A673 (cell line): Measurements from ENCODE around the gene AGRN. TPM values are rescaled to one million over a fixed set of nuclear protein-coding genes. Genes with fewer than 3 reads are reported as not detected.
A peak's percentile ranks its signal among the peaks of the same experiment; 100 is the strongest.

ENCODE experiments used
- BruUV-seq: library from RNA; stranded (reverse); fragments of 400-500 nt; replicated peaks from 2 replicates; lab custom pipeline; 2021; lab: Mats Ljungman, UMichigan
- CTCF ChIA-PET: fragments of 300-600 bp; sonication (Branson Sonifier 250); formaldehyde crosslinking; loops from one replicate; lab custom pipeline; 2022; ENCODE audit warnings: antibody characterized with exemption; lab: Charles Lee
- POLR2A ChIA-PET: fragments of 300-600 bp; sonication (Branson Sonifier 250); formaldehyde crosslinking; loops from one replicate; lab custom pipeline; 2022; ENCODE audit warnings: antibody characterized with exemption; ENCODE audit not compliant: low non-redundant PET; lab: Charles Lee
- DNase-seq: peaks from one replicate; pipeline ENCODE4 v3.0.0-alpha.2; 2015; ENCODE audit warnings: low spot score
- H3K27ac ChIP-seq: fragments of 200-600 bp; sonication (generic); 2 replicates; pipeline ENCODE4 v1.5.1; 2016; ENCODE audit warnings: mixed run types, low read depth, mild to moderate bottlenecking, mixed read lengths, antibody characterized with exemption, low read length; ENCODE audit not compliant: poor library complexity, severe bottlenecking
- H3K27me3 ChIP-seq: fragments of 200-600 bp; sonication (generic); replicated peaks from 2 replicates; pipeline ENCODE4 v1.6.1; 2017; ENCODE audit warnings: mixed run types, low read depth, mild to moderate bottlenecking, mixed read lengths, antibody characterized with exemption, low read length; ENCODE audit not compliant: insufficient read depth, poor library complexity
- H3K36me3 ChIP-seq: fragments of 200-600 bp; sonication (generic); 2 replicates; pipeline ENCODE4 v1.6.1; 2016; ENCODE audit warnings: mixed run types, mild to moderate bottlenecking, mixed read lengths, antibody characterized with exemption, low read length; ENCODE audit not compliant: insufficient read depth, poor library complexity, severe bottlenecking
- H3K4me1 ChIP-seq: fragments of 200-600 bp; sonication (generic); 2 replicates; pipeline ENCODE4 v1.6.1; 2017; ENCODE audit warnings: mixed run types, mild to moderate bottlenecking, mixed read lengths, antibody characterized with exemption, low read length; ENCODE audit not compliant: insufficient read depth, poor library complexity, severe bottlenecking
- H3K4me3 ChIP-seq: fragments of 200-600 bp; sonication (generic); 2 replicates; pipeline ENCODE4 v1.5.1; 2016; ENCODE audit warnings: low read depth, mixed run types, mild to moderate bottlenecking, mixed read lengths, low read length; ENCODE audit not compliant: poor library complexity, severe bottlenecking
- H3K9me3 ChIP-seq: fragments of 200-600 bp; sonication (generic); 2 replicates; pipeline ENCODE4 v1.6.1; 2016; ENCODE audit warnings: mixed run types, low read depth, mild to moderate bottlenecking, mixed read lengths, antibody characterized with exemption, low read length; ENCODE audit not compliant: poor library complexity, severe bottlenecking
- EZH2 ChIP-seq: fragments of 200-600 bp; sonication (generic); IDR thresholded peaks from 2 replicates; pipeline ENCODE4 v1.6.1; 2017; ENCODE audit warnings: borderline replicate concordance, low read depth, mild to moderate bottlenecking, mixed read lengths, antibody characterized with exemption, low read length; ENCODE audit not compliant: poor library complexity, severe bottlenecking
- intact Hi-C: fragments of 100-400 bp; cut with micrococcal nuclease; formaldehyde crosslinking; loops from one replicate; pipeline ENCODE4 v1.10.0; 2022; ENCODE audit not compliant: unreplicated experiment
- total RNA-seq: library from RNA; stranded (reverse); gene quantifications from 2 replicates; pipeline ENCODE4 v1.2.3, GENCODE V29; 2021
- TF ChIP-seq, protein P1 (sequence below): fragments of 300-800, 200-600 bp; sonication (generic); conservative IDR thresholded peaks from 2 replicates; pipeline ENCODE4 v1.5.1; 2017; ENCODE audit warnings: low read depth, mild to moderate bottlenecking, antibody characterized with exemption, low read length, moderate library complexity, mixed read lengths

The AGRN gene
- total RNA-seq, 1 experiment from 2014 or later, result 151 TPM

- intact Hi-C loops, result no loop called here
- ChIA-PET CTCF (no interaction called here), POLR2A (no interaction called here)
- Histone ChIP-seq H3K27ac (no peak overlapping the region), H3K4me1 (no peaks in the 10 kb centered on the region), H3K4me3 (no peak overlapping the region), H3K9me3 (no peaks in the 10 kb centered on the region), H3K36me3 (peaks cover 25% of the 10 kb centered on the region), H3K27me3 (no peaks in the 10 kb centered on the region)
- DNase-seq, result no peak
- BruUV-seq, result no TSS peak
- TF ChIP-seq, protein P1, sequence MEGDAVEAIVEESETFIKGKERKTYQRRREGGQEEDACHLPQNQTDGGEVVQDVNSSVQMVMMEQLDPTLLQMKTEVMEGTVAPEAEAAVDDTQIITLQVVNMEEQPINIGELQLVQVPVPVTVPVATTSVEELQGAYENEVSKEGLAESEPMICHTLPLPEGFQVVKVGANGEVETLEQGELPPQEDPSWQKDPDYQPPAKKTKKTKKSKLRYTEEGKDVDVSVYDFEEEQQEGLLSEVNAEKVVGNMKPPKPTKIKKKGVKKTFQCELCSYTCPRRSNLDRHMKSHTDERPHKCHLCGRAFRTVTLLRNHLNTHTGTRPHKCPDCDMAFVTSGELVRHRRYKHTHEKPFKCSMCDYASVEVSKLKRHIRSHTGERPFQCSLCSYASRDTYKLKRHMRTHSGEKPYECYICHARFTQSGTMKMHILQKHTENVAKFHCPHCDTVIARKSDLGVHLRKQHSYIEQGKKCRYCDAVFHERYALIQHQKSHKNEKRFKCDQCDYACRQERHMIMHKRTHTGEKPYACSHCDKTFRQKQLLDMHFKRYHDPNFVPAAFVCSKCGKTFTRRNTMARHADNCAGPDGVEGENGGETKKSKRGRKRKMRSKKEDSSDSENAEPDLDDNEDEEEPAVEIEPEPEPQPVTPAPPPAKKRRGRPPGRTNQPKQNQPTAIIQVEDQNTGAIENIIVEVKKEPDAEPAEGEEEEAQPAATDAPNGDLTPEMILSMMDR, result no peak
- no peak for TF ChIP-seq EZH2
Observed at GRCh38 chr1:1048765-1049164, 28.8 kb downstream of the AGRN start.

- Histone ChIP-seq H3K9me3 (no peaks in the 10 kb centered on the region), H3K27me3 (no peaks in the 10 kb centered on the region), H3K4me1 (no peaks in the 10 kb centered on the region), H3K4me3 (no peak overlapping the region), H3K27ac (no peak overlapping the region), H3K36me3 (peaks cover 26% of the 10 kb centered on the region)
- intact Hi-C loops, result no loop called here
- CTCF ChIA-PET, result no interaction called here
- POLR2A ChIA-PET, result no interaction called here
- no peak for DNase-seq
- BruUV-seq, result TSS peak; percentile 33
- no peak for TF ChIP-seq EZH2
- TF ChIP-seq, protein P1, result no peak
Observed at GRCh38 chr1:1049318-1050165, 29.6 kb downstream of the AGRN start.

- Histone ChIP-seq H3K9me3 (no peaks in the 10 kb centered on the region), H3K4me1 (no peaks in the 10 kb centered on the region), H3K27ac (no peak overlapping the region), H3K36me3 (peaks cover 28% of the 10 kb centered on the region), H3K4me3 (no peak overlapping the region), H3K27me3 (no peaks in the 10 kb centered on the region)
- no TSS peak for BruUV-seq
- DNase-seq, result no peak
- ChIA-PET CTCF (no interaction called here), POLR2A (no interaction called here)
- TF ChIP-seq, protein P1, result no peak
- intact Hi-C loops, result no loop called here
Observed at GRCh38 chr1:1050577-1051052, 30.7 kb downstream of the AGRN start.
